NCI-H345 treated with DMSO at 0.1 percent for 48 hours (cell line): Measurements from ENCODE around the gene GIPC1.
"Not testable (repeated sequence)": the region's sequence is repeated elsewhere in the genome, so short reads cannot be mapped to it uniquely, and the experiment has no call there.

Source experiments
- DNase-seq: peaks from one replicate; lab custom pipeline; 2025; ENCODE audit not compliant: unreplicated experiment; lab: John Stamatoyannopoulos, UW

Gene GIPC1

DNA sequence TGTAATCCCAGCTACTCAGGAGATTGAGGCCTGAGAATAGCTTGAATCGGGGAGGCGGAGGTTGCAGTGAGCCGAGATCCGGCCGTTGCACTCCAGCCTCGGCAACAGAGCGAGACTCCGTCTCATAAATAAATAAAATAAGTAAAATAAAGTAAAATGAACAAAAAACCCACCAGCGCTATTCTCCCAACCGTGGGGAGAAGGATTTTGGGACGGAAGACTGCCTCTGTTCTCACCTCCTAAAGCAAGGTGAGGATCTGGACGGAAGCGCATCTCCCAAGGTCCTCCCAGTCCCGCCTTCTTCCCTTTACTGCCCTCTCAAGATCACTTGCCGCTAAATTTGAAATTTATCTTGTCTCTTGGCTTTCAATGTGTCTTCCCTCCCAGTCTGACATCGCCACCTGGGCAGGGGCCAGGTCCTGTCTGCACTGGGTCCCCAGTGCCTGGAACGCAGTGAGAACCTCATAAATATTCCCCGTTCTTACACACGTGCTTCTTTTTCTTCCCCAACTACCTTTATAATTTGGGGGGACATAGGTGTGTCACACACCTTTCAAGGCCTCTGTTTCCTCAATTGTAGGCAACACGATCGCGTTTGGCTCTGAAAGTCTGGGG, 23.4 kb upstream of the GIPC1 start:
- DNase-seq = no peak

DNA sequence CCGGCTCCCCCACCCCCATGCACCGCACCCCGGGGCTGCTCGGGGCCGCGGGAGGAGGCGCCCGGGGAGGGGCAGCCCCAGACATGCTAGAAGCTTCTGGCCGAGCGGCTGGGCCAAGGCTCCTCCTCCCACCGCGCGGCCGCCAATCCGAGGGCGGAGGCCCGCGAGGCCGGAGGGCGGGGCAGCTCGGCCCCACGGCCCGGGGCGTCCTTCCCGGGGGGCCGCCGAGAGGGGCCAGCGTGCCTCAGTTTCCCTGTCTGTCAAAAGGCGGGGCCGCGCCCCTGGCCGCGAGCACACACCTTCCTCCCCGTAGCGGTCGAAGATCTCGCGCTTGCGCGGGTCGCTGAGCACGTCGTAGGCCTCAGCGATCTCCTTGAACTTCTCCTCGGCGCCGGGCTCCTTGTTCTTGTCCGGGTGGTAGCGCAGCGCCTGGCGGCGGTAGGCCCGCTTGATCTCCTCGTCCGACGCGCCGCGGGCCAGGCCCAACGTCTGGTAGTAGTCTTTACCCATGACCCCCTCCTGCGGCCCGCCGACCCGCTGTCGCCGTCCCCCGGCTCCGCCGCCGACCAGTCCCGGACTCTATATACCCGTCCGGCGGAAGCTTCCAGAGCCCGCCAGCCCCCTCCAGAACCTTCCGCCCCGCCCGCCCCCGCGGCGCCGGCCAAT, 22.0 kb upstream of the GIPC1 start, which contains the start of gene DNAJB1:
TSS of gene DNAJB1 (minus strand) at position 558 of the 666 bp plus-strand sequence. CDS start at position 510, 48 bp downstream.
- peak; percentile 21 for DNase-seq

DNA sequence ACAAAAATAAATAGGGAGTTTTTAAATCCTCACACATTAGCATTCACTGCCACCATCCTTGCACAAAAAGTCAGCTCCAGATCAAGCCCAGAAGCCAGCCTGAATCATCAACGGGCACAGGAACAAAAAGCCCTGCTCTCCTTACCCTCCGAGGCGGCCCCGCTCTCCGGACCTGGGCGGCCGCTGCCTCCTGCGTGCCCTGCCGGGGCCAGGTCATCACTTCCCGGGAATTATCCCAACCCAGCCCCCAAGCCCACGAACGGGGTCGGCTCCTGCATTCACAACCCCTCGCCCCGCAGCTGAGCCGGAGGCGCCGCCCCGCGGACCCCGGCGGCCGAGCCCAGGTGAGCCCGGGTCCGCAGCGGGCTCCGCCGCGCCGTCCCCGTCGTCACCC, 21.5 kb upstream of the GIPC1 start:
- no peak for DNase-seq

DNA sequence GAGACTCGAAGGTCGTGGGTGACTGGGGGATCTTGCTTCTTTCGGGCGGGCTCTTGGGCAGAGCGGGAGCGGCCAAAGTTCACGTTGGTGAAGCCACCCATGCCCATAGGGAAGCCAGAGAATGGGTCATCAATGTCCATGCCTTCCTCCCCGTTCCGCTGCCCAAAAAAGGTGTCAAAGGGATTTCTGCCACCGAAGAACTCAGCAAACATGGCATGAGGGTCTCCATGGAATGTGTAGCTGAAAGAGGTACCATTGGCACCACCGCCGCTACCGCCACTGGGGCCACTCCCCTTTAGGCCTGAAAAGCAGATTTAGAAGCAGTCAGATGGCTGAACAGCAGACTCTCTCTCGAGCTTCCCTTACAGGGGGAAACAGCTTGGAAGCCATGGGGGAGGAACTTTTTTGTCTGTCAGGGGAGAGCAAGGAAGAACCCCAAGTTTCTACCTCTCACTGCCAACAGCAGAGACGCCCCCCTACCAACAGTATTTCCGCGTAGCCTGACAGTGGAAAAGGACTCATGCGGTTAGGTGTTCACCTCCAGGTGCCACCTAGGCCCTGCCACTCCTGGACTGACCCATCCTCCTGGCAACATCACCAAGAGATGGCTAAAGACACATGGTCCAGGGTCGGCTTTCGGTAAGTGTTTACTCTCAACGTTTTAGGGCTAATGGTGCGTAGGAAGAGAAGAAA, 21.0 kb upstream of the GIPC1 start:
- DNase-seq = no peak

DNA sequence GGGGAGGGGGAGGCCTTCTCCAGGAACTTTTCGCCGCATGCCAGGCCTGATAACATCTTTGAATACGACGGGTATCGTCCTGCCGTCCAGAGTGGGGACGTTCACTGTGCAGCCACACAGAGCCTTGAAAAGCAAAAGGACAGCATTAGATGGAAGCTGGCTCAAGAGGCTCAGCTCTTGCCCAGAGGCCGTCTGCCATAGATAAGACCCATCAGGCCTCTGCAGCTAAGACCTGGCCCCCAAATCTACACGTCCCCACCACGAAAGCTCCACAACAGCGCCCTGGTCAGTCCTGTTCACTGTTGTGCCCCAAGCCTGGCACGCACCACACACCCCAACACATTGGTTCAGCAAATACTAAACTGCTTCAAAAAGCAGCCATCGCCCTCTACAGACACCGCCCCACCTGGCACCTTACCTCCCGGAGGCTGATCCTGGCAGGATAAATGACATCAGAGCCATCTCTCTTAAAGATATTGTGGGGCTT, 20.2 kb upstream of the GIPC1 start:
- DNase-seq = no peak

DNA sequence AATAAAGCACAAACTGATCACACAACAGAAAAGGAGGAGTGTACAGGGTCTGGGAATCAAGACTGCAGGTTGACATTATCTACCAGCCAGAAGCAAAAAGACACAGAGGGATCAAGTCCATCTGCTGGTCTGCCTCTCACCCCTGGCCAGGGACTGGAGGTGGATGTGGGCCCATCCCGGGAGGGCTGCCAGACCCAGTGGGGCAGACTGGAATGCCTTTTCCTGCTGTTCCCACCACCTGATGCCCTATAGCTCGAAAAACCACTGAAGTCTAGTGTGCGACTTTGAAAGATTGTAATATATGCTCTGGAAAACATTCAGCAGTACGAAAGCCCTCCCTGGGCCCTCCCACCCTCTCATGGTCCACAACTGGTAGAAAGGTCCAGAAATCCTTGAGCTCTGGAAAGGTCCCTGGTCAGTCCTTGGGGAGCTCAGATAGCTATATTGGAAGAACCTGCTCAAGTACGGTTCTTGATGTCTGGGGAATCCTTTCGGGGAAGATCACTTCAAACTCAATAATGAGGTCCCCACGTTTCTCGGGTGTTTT, 19.6 kb upstream of the GIPC1 start:
- no peak for DNase-seq

DNA sequence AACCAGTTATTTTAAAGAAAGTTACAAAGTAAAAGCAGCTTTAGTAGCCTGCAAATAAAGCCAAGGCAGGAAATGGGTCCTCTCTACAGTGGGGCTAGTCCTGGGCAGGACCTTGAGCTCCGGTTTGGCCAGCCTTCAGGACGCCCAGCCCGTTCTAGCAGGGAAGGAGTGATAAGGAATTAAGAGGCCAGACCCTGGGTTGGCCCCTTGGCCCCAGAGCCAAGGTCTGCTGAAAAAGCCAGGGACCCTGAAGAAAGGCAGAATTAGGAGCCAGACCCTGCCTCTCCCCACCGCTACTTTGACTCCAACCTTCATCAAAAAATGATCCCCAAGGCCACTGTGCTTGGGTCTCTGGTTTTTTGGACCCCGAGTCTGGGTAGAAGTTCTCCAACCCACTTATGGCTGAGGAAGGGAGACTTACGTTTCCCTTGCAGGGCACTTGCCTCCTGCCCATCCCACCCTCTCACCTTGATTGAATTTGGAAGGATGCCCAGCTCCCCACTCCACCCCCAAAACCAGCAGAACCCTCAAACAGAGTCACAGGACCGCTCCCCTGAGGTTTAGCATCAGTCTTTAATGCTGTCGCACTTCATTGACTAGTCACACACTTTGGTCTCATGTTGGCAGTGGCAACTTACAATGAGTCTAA, 18.4 kb upstream of the GIPC1 start:
- no peak for DNase-seq

DNA sequence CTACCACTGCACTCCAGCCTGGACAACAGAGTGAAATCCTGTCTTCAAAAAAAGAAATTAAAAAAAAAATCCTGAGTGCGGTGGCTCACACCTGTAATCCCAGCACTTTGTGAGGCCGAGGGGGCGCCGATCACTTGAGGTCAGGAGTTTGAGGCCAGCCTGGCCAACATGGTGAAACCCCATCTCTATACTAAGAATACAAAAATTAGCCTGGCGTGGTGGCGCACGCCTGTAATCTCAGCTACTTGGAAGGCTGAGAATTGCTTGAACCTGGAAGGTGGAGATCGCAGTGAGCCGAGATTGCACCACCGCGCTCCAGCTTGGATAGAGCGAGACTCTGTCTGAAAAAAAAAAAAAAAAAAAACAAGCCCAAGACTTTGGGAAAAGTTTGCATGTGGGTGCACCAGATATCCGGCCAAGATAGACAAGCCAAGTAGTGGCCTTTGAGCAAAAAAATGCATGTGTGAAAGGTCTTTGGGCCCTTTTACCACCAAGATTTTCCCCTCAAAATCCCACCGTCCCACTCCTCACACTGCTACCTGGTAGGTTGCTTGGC, 16.6 kb upstream of the GIPC1 start:
- DNase-seq = no peak

DNA sequence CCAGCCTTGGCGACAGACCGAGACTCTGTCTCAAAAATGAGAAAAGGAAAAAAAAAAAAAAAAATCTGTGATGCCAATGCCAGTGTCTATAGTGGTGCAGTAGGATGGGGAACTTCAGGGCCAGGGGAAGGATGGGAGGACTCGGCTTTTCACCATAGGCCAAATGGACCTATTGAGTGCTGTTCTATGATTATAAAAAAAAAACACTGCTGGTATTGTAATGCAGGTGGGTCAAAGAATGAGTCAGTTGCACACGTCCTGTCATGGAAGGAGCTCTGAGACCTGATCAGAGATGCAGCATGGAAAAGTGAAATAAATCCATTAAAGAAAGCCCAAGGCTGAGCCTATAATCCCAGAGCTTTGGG, 15.3 kb upstream of the GIPC1 start:
- no peak for DNase-seq

DNA sequence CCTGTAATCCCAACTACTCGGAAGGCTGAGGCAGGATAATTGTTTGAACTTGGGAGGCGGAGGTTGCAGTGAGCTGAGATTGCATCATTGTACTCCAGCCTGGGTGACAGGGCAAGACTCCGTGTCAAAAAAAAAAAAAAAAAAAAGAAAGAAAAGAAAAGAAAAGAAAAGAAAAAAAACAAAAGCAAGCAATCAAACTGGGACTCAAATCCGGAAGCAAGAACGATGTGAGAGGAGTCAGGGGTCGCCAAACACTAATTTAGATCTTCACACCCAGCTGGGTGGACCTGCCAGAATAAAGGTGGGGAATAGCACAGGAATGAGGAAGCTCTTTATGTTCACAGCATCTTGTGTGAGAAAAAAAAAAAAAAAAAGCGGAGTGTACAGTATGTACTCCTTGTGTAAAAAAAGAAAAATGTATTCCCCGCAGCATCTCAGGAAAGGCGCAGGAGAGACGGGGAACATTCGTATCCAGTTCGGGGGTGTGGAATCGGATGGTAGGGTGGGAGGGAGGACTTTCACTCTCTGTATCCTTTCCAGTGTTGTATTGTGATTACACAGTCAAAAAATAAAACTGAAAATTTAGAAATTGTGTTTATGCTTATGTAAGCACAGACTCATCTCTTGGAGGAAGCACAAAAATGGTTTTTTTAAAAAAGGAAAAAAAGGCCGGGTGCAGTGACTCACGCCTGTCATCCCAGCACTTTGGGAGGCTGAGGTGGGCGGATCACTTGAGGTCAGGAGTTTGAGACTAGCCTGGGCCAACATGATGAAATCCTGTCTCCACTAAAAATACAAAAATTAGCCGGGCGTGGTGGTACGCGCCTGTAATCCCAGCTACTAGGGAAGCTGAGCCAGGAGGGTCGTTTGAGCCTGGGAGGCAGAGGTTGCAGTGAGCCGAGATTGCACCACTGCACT, 14.6 kb upstream of the GIPC1 start:
- no peak for DNase-seq

DNA sequence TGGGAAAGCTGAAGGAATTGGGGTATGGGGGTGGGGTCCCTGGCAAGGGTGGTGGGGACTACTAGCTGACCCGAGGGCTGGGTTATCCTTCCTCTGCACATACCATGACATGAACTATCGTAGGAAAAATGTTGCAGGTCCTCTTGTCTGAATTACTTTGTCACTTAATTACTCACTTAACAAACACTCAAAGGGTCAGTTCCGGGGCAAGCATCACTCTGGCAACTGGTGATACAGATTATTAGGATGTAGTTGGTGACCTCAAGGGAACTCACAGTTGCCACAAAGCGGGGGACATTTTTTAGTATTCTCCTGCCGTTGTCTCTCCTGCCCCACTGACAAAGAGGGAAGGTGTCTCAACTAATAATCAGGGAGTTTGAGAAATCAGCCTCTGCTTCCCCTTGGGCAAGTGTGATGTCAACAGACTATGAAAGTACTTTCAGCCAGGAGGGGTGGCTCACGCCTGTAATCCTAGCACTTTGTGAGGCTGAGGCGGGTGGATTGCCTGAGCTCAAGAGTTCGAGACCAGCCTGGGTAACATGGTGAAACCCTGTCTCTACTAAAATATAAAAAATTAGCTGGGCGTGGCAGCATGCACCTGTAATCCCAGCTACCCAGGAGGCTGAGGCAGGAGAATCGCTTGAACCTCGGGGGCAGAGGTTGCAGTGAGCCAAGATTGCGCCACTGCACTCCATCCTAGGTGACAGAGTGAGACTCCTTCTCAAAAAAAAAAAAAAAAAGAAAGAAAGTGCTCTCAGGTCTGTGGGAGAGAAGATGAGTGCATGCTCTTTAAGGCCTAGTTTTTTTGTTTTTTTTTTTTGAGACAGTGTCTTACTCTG, 12.0 kb upstream of the GIPC1 start:
- DNase-seq = no peak

DNA sequence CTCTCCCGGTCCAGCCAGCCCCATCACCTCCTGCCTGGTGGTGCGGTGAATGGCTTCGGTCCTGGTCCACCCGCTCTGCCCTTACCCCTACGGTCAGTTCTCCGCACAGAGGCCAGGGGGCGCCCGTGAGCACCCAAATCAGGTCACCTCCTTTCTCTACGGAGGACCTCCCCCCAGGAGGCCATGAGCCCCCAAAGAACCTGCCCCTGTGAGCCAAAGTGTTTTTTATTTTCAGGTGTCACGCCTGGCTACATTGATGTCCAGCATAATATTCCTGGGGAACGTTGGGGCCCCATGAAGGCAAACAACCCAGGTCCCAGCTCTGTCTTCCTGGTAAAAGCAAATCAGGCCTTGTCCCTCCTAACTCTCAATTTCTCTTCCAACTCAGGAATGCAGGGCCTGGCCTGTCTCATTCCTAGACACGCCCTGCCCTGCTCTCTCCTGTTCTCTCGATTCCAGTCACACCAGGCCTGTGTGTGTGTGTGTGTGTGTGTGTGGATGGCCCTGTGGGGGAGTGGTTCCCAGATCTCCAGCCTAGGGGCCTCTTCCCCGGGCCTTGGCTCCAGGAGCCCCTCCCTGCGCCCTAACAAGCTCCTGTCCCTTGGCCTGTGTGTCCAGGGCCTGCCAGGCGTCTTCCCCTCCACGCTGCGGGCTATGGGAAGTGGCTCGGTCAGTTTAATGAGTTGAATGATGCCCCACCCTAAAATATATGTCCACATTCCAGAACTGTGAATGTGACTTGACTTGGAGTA, 9.7 kb upstream of the GIPC1 start:
- DNase-seq = no peak

DNA sequence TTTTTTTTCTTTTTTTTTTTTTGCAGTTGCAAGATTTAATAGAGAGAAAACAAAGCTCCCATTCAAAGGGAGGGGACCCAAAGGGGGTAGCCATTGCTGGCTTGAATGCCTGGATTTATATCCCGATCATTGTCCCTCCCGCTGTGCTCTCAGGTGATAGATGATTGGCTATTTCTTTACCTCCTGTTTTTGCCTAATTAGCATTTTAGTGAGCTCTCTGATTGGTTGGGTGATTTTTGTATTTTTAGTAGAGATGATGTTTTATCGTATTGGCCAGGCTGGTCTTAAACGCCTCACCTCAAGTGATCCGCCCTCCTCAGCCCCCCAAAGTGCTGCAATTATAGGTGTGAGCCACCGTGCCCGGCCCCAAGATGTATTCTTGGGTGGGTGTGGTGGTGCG, 8.6 kb upstream of the GIPC1 start:
- DNase-seq = not testable (repeated sequence)

DNA sequence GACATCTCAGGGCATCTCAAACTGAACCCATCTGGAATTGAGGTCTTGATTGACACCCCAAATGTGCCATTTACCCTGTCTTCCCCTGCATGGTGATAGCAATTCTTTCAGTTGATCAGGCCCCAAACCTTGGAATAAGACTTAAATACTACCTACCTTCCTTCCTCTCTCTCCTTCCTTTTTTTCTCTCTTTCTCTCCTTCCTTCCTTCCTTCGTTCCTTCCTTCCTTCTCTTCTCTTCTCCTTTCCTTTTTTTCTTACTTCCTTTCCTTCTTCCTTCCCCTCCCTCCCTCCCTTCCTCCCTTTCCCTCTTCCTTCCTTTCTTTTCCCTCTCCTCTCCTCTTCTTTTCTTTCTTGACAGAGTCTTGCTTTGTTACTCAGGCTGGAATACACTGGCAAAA, 7.4 kb upstream of the GIPC1 start:
- no peak for DNase-seq

DNA sequence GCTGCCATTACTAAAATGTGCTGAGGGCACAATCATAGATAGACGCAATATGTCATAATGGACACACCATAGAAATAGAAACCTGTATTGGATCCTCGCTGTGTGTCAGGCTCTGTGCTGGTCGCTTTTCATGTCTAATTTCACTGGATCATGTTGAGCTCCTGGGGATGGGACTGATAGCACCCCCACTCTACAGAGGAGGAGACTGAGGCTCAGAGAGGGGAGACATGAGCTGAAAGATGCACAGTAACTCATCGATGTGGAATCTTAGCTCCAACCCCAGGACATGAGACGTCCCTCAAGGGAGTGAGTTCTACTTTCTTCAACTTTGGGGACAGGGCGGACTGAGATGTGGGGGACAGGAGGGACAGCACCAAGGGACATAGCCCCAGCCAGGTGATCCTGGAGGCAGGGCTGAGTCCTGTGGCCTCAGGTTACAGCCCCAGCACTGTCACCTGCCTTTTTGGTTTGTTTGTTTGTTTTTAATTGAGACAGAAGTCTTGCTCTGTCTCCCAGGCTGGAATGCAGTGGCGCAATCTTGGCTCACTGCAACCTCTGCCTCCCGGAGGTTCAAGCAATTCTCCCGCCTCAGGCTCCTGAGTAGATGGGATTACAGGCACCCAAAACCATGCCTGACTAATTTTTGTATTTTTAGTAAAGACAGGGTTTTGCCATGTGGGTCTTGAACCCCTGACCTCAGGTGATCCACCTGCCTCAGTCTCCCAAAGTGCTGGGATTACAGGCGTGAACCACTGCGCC, 6.6 kb upstream of the GIPC1 start:
- DNase-seq = no peak

DNA sequence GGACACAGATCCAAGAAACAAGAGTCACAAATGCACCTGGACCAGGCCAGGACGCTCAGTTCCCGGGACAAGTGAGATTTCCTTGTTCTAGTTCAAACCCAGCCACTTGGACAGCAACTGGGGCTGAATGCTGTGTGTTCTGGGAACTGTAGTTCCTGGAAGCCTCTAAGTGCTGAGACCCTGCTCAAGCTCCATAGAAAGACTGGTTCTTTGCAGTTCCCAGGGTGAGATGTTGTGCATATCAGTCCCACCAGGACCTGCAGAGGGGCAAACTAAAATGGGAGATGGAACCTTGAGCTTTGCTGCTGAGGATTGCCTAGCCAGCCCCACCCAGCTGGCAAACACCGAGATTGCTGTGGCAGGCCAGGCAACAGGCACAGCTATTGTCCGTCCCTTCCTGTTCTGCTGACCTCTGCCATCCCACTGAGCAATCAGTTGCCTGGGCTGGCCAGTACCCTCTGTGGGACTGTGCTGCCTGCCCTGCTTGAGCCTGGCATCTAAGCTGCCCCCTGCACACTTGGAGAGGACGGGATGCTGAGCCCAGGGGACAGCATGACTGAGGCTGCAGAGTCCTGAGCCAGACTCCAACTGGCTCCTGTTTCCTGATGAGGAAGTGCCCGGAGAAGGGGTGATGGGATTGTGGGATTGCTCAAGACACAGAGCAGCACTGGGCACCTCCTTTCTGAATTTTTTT, 1.4 kb upstream of the GIPC1 start:
- no peak for DNase-seq

DNA sequence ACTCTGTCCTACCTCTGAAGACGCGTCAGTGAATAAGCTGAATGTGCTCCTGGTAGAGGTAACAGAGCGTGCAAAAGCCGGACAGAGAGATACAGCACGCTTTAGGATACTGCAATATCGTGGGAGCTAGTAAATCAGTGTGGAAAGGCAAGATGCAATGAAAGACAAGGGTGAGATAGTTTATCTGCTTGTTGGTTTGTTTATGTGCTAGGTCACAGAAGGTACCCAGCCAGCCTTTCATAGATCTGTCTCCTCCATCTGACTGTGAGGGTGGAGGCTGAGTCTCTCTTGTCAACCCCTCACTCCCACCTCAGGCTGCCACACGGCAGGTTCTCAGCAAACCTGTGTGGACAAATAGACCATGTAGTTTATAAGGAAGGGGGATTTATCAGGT, 904 bp upstream of the GIPC1 start:
- DNase-seq = no peak
